ENCODE results near the gene HIP1R. TPM values are rescaled to one million over a fixed set of nuclear protein-coding genes. Genes with fewer than 3 reads are reported as not detected.

The HIP1R gene
- total RNA-seq, 1 donor from 2014 or later = 31.8 TPM

GRCh38 chr12:122827258-122827657 lies 8.0 kb upstream of the HIP1R start:
- intact Hi-C loops (cut with micrococcal nuclease) = no loop called here

GRCh38 chr12:122830517-122831214 lies 4.6 kb upstream of the HIP1R start:
- intact Hi-C loops (cut with micrococcal nuclease) = no loop called here

GRCh38 chr12:122834104-122834920 lies 945 bp upstream of the HIP1R start:
- intact Hi-C loops (cut with micrococcal nuclease) = no loop called here

GRCh38 chr12:122835750-122836026 lies 431 bp downstream of the HIP1R start:
- intact Hi-C loops (cut with micrococcal nuclease) = loop anchor here (1.0 kb wide), 1 partner anchor 42 kb away; no protein-coding TSS in a partner anchor

GRCh38 chr12:122836027-122836921 lies 1.0 kb downstream of the HIP1R start:
- intact Hi-C loops (cut with micrococcal nuclease) = loop anchor here (1.0 kb wide), 1 partner anchor 43 kb away; no protein-coding TSS in a partner anchor

- intact Hi-C loops (cut with micrococcal nuclease) = no loop called here
These were observed 2.3 kb downstream of the HIP1R start for GRCh38 chr12:122837306-122838265.

GRCh38 chr12:122838841-122839240 lies 3.6 kb downstream of the HIP1R start:
- intact Hi-C loops (cut with micrococcal nuclease) = no loop called here

GRCh38 chr12:122839907-122840554 lies 4.8 kb downstream of the HIP1R start:
- intact Hi-C loops (cut with micrococcal nuclease) = no loop called here

GRCh38 chr12:122840580-122841513 lies 5.6 kb downstream of the HIP1R start:
- intact Hi-C loops (cut with micrococcal nuclease) = no loop called here

GRCh38 chr12:122841544-122842321 lies 6.5 kb downstream of the HIP1R start:
- intact Hi-C loops (cut with micrococcal nuclease) = no loop called here

- intact Hi-C loops (cut with micrococcal nuclease) = no loop called here
These were observed 7.5 kb downstream of the HIP1R start for GRCh38 chr12:122842505-122843405.

- intact Hi-C loops (cut with micrococcal nuclease) = no loop called here
These were observed 8.2 kb downstream of the HIP1R start for GRCh38 chr12:122843455-122843854.

- intact Hi-C loops (cut with micrococcal nuclease) = no loop called here
These were observed 9.2 kb downstream of the HIP1R start for GRCh38 chr12:122844366-122844971.

- intact Hi-C loops (cut with micrococcal nuclease) = no loop called here
These were observed 10.0 kb downstream of the HIP1R start for GRCh38 chr12:122845041-122845864.

- intact Hi-C loops (cut with micrococcal nuclease) = no loop called here
These were observed 10.8 kb downstream of the HIP1R start for GRCh38 chr12:122845865-122846621.
